Subcutaneous adipose tissue (tissue), 4 donors: ENCODE data around the gene PDZD11. TPM values are rescaled to one million over a fixed set of nuclear protein-coding genes. Genes with fewer than 3 reads are reported as not detected.

Source experiments
- CTCF ChIP-seq: fragments of 450-650 bp; IDR thresholded peaks from one replicate; pipeline ENCODE4 v1.5.1; 2016; ENCODE audit warnings: low read depth, mild to moderate bottlenecking, control low read depth, antibody characterized with exemption, moderate library complexity
- total RNA-seq, 4 donors: library from RNA; depleted of rRNA; stranded (reverse); fragments of >200 nt; gene quantifications; one replicate each; pipeline ENCODE4 v1.1.0, GENCODE V29; 2016

Gene PDZD11
- total RNA-seq, 4 donors from 2014 or later = 19.4 to 30.7 (median 29.6) TPM

- TF ChIP-seq CTCF = no peak
Observed at GRCh38 chrX:70313503-70313902, 23.8 kb upstream of the PDZD11 start.

DNA sequence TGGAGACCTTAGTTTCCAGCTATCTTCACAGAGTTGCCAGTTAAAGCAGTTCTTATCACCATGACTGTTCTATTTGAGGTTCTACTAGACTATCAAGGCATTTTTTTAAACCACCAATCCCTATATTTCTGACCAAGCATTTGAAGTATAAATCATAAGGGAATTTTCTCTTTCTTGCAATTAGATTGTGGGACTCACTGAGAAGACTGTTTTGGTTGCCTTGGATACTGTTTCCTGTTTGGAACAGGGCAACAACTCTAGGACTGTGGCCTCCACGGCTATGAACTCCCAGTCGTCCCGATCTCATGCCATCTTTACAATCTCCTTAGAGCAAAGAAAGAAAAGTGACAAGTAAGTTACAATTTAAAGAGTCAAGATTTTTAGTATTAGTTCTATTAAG lies 12.0 kb upstream of the PDZD11 start:
- no peak for TF ChIP-seq CTCF

GRCh38 chrX:70293621-70294020 lies 3.9 kb upstream of the PDZD11 start:
- no peak for TF ChIP-seq CTCF

DNA sequence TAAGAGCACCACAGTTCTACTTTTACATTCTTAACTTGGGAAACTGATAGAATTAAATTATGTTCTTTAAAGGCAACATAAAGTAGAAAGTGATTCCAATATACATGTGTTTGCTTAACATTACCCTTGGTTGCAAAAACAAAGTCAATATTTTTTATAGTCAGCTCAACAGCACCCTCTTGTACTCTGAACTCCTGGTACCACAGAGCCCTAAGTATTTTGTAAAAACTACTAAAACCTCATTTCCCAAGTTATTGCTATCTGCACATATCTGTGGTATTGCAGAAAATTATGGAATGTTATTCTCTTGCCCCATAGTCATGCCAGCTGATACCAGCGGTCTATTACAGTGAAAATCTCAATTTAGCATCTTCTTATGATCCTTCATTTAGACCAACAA lies 3.1 kb upstream of the PDZD11 start:
- no peak for TF ChIP-seq CTCF

DNA sequence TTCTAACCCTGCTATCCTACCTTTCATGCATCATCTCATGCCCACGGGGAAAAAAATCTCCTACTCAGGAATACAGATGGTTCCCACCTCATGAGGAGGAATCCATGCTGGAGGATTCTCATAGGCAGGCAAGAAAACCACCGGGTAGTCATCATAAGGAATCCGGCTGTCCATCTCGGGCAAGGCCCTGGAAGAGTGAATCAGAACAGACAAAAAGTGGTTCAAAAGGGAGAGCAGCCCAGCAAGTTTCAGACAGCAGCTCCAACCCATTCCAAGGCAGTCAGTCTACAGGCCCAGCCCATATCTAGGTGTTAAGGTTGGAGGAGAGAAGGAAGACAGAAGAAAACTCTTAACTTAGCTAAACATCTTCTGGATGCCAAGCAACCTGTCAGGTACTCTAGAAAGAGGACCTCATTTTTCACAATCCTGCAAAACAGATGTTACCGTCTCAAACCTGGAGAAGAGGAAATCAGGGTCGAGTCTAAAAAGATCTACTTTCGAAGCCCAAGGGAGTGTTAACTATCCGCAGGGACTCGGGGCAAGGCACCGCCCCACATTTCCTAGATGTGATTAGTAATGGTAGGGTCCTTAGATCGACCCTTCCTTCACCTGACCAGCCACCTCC lies 447 bp downstream of the PDZD11 start:
- TF ChIP-seq CTCF = no peak

GRCh38 chrX:70281951-70282350 lies 7.8 kb downstream of the PDZD11 start, which contains the start of gene RAB41:
RAB41 (plus strand) TSS chrX:70282172; CDS start chrX:70282218, 46 bp downstream.
- no peak for TF ChIP-seq CTCF

DNA sequence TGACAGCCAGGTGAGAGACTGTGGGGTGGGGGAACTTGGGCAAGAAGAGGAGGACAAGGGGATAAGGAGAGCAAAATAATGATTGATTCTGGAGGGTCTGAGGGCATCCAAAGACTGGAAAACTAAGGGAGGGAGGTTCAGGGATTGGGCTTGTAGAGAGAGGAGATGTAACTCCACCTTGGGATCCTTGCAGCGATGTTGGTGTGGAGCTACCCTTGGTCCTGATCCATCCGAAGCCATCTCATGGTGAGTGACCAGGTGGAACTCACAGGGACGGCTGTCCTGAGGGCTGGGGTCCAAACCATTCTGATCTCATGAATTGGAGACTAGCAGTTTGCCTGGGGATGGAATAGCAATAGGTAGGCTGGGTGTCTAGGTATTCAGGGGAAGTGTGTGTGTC lies 9.2 kb downstream of the PDZD11 start:
- no peak for TF ChIP-seq CTCF
